Transverse colon (tissue), 4 donors: Measurements from ENCODE around the gene CDC5L.

Experiments
- CTCF ChIP-seq, 5 experiments: fragments of 200-600 bp in 3 of 5; fragments of 450-650 bp in 2 of 5; sonication (generic) in 3 of 5; IDR thresholded peaks; 1 replicate in 2 of 5; 2 replicates in 3 of 5; pipeline ENCODE4 v1.5.1; 2016 to 2017; ENCODE audit warnings: antibody characterized with exemption in 5 of 5, inconsistent platforms in 3 of 5, mild to moderate bottlenecking in 2 of 5, moderate library complexity in 1 of 5
- EP300 ChIP-seq: sonication (generic); formaldehyde crosslinking; IDR thresholded peaks from one replicate; pipeline ENCODE4 v1.6.1; 2017; ENCODE audit warnings: antibody characterized with exemption, low read depth
- POLR2A ChIP-seq: fragments of 450-650 bp; IDR thresholded peaks from one replicate; pipeline ENCODE4 v1.6.1; 2016; ENCODE audit warnings: antibody characterized with exemption, mild to moderate bottlenecking, moderate library complexity
- POLR2AphosphoS5 ChIP-seq, 3 donors: sonication (generic); formaldehyde crosslinking; IDR thresholded peaks; one replicate each; pipeline ENCODE4 v1.6.1; 2016; ENCODE audit warnings: antibody characterized with exemption in 3 of 3

GRCh38 chr6:44352259-44352658, 35.2 kb upstream of the CDC5L start:
- TF ChIP-seq CTCF (IDR thresholded peaks at IDR 0.05) = no peak
- TF ChIP-seq POLR2AphosphoS5 (IDR thresholded peaks at IDR 0.05) = no peak
- no peak for TF ChIP-seq EP300
- no peak for TF ChIP-seq POLR2A
